ENCODE results near the gene SF3B2.
"Not testable (repeated sequence)": the region's sequence is repeated elsewhere in the genome, so short reads cannot be mapped to it uniquely, and the experiment has no call there.

The SF3B2 gene

DNA sequence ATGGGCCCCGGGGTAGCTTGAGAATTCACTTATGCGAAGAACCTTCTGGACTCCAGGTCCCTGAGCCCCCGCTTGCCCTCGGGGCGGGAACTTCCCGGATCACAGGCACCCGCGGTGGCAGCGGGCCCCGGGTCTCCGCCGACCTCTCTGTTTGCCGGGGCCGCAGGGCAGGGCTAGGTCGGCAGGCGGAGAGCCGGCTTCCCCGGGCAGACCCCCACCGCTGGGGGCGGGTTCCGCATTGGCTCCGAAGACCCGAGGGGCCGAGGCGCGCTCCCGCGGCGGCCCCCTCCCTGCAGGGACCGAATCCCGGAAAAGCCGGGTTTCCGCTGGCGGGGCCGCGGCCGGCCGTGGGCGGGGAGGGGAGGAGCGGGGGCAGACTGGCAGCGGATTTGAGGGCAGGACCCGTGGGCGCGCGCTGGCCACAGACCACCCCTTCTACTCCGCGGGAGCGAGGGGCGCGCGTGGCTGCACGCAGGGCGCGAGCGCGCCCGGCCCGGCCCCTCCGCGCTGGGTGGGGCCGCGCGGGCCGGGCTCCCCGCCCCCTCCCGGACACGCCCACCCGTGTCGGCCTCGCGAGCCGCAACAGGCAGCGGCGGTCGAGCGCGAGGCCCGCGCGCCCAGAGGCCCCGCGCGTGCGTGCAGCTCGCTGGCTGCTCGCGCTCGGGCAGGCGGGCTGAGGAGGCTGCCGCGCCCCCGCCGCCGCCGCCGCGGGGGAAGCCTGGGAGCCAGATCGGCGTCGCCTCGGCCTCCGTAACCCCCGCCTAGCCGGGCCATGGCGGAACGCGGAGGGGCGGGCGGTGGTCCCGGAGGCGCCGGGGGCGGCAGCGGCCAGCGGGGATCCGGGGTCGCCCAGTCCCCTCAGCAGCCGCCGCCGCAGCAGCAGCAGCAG lies 17.8 kb downstream of the SF3B2 start, which contains the start of gene PACS1:
Gene PACS1 (plus strand): TSS at position 558 of the 889 bp plus-strand sequence. CDS start 215 bp downstream, at position 773.
- peak; percentile 87 for TF ChIP-seq POLR2A (IDR thresholded peaks at IDR 0.05; ENCODE audit: low read depth, low read length)
- FAIRE-seq (no peak), DNase-seq (ENCODE audit: insufficient read length, low spot score) (peak; percentile 82)

DNA sequence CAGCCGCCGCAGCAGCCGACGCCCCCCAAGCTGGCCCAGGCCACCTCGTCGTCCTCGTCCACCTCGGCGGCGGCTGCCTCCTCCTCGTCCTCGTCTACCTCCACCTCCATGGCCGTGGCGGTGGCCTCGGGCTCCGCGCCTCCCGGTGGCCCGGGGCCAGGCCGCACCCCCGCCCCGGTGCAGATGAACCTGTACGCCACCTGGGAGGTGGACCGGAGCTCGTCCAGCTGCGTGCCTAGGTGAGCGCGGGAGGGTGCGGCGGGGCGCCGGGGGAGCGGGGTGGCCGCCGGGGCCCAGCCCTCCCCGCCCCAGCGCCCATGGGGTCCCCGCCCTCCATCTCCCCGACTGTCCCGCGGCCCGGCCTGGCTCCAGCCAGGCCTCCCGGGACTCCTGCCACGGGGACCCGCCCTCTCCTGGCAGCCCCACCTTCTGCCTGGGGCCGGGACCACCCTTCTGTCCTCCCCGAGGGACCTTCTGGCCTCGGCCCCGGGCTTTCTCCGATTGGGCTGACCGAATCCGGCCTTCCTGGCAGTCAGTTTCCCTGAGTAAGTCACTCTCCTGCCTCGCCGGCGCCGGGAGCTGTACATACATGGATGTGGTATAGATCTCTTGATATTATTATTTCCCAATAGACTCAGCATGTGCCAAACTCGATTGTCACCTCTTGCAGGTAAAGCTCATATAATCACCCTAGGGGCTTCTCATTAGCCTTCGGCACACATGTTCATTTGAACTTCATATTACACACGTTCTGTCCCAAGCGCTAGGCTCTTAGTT lies 18.6 kb downstream of the SF3B2 start:
- FAIRE-seq (no peak), DNase-seq (ENCODE audit: insufficient read length, low spot score) (no peak)
- no peak for TF ChIP-seq POLR2A (IDR thresholded peaks at IDR 0.05; ENCODE audit: low read depth, low read length)

DNA sequence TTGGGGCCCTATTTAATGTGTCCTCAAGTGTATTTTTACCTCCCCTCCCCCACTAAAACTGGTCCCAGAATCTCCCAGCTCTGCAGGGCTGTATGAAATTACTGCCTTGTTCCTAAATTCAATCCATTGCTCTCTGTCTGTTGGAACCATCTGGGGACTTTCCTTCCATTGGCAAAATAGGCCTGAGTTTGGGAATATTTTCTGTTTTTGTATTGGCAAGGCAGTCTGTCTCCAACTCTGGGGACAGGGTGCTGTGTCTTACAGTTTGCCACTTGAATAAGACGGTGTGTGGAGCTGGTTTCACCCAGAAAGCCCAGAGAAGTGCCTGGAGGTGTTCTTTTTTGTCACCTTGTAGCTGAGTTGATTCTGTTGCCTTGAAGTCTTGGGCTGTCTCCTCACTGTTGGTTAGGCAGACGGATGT lies 19.2 kb downstream of the SF3B2 start:
- no peak for DNase-seq (ENCODE audit: insufficient read length, low spot score)
- no peak for FAIRE-seq
- TF ChIP-seq POLR2A (IDR thresholded peaks at IDR 0.05; ENCODE audit: low read depth, low read length): no peak

DNA sequence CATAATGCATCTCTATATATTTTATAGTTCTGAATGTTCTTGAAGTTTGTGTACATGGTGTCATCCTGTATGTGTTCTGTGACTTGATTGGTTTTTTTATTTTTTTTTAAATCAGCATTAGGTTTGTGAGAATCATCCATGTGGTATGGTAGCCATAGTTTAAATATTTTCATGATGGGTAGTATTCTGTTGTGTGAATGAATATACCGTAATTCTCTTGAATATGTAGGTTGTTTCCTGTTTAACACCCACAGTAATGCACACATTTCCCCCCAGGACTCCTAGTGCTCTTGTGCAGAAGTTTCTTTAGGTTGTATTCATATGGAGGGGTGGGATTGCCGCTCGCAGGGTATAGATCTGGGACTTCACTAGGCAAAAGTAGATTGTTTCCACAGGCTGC lies 19.9 kb downstream of the SF3B2 start:
- DNase-seq (ENCODE audit: insufficient read length, low spot score) (no peak), FAIRE-seq (no peak)
- TF ChIP-seq POLR2A (IDR thresholded peaks at IDR 0.05; ENCODE audit: low read depth, low read length): no peak

DNA sequence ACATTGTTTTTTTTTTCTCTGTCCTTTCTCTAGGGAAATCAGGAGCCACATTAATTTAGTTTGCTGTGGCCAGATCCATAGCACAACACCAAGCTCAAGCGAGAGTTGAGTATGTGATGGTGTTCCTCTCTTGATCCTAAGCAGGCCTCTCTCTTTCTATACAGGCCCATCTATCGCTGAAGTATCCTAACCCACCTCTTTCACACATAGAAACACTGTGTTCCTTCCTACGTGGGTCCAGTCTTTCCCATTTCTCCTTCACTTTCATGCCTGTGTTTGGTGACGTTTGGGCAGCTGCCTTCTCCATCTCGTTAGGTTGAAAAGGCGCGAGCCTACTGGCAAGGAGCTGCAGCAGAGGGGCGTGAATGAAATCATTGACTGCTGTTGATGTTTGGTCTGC lies 20.4 kb downstream of the SF3B2 start:
- no peak for FAIRE-seq

DNA sequence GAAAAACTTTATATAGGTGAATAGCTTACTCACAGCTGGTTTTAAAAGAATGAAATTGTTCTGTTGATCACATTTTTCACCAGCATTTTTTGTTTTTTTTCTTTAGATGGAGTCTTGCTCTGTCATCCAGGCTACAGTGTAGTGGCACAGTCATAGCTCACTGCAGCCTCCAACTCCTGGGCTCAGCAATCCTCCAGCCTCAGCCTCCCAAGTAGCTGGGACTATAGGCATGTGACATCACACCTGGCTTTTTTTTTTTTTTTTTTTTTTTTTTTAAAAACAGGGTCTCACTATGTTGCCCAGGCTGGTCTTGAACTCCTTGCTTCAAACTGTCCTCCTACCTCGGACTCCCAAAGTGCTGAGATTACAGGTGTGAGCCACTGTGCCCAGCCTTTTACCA lies 21.5 kb downstream of the SF3B2 start:
- DNase-seq (ENCODE audit: insufficient read length, low spot score) (no peak), FAIRE-seq (no peak)
- no peak for TF ChIP-seq POLR2A (IDR thresholded peaks at IDR 0.05; ENCODE audit: low read depth, low read length)

More for the DNA sequence above, 20.4 kb downstream of the SF3B2 start:
- TF ChIP-seq POLR2A (IDR thresholded peaks at IDR 0.05; ENCODE audit: low read depth, low read length): no peak
- DNase-seq (ENCODE audit: insufficient read length, low spot score): no peak

DNA sequence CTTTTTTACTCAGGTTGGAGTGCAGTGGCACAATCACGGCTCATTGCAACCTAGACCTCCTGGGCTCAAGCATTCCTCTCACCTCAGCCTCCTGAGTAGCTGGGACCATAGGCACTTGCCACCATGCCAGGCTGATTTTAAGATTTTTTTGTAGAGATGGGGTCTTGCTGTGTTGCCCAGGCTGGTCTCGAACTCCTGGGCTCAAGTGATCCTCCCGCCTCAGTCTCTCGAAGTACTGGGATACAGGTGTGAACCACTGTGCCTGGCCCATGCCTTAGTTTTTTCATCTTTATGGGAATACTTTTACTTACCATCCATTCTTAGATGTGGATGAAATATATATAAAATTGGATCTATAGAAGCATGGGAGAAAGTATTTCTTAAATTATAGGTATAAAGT lies 23.1 kb downstream of the SF3B2 start:
- FAIRE-seq: no peak
- no peak for TF ChIP-seq POLR2A (IDR thresholded peaks at IDR 0.05; ENCODE audit: low read depth, low read length)
- no peak for DNase-seq (ENCODE audit: insufficient read length, low spot score)

DNA sequence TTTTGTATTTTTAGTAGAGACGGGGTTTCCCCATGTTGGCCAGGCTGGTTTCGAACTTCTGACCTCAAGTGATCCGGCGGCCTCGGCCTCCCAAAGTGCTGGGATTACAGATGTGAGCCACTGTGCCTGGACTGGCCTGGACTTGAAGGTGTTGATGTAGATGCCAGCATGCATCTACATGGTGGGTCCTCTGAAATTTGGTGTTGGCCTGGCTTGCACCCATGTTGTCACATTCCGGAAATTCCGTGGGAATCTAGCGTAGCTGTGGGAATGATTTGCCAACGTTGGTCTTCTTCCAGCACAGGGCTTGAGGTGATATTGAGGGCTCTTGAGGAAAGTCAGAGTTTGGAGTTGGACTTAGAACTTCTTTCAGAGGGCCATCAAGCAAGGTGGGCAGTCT lies 24.4 kb downstream of the SF3B2 start:
- TF ChIP-seq POLR2A (IDR thresholded peaks at IDR 0.05; ENCODE audit: low read depth, low read length): no peak
- no peak for DNase-seq (ENCODE audit: insufficient read length, low spot score)
- FAIRE-seq: no peak

DNA sequence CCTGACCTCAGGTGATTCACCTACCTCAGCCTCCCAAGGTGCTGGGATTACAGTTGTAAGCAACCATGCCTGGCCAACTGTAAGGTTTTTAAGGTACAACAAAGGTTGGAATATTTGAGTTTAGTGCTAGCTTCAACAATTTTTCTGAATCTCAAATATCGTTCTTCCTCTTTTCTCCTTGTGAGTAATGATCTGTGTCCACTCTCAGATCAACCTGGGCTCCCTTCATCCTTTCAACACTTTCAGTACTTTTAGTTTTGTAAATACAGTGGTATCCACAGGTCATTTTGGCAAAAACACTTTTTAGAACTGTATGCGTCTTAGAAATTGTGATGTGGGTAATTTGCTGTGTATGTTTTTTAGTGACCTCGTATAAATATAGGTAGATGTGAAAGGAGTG lies 25.8 kb downstream of the SF3B2 start:
- no peak for TF ChIP-seq POLR2A (IDR thresholded peaks at IDR 0.05; ENCODE audit: low read depth, low read length)
- FAIRE-seq (no peak), DNase-seq (ENCODE audit: insufficient read length, low spot score) (no peak)

DNA sequence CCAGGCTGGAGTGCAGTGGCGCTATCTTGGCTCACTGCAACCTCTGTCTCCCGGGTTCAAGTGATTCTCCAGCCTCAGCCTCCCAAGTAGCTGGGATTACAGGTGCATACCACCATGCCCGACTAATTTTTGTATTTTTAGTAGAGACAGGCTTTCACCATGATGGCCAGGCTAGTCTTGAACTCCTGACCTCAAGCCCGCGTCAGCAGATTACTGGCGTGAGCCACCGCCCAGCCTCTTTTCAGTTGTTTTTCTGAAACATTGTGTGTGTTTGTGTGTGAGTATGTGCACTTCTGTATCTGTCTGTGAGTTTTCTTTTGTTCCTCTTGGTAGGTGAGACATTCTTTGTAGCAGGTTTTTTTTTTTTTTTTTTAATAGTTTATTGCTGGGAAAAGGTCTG lies 26.8 kb downstream of the SF3B2 start:
- not testable (repeated sequence) for FAIRE-seq; DNase-seq (ENCODE audit: insufficient read length, low spot score)

DNA sequence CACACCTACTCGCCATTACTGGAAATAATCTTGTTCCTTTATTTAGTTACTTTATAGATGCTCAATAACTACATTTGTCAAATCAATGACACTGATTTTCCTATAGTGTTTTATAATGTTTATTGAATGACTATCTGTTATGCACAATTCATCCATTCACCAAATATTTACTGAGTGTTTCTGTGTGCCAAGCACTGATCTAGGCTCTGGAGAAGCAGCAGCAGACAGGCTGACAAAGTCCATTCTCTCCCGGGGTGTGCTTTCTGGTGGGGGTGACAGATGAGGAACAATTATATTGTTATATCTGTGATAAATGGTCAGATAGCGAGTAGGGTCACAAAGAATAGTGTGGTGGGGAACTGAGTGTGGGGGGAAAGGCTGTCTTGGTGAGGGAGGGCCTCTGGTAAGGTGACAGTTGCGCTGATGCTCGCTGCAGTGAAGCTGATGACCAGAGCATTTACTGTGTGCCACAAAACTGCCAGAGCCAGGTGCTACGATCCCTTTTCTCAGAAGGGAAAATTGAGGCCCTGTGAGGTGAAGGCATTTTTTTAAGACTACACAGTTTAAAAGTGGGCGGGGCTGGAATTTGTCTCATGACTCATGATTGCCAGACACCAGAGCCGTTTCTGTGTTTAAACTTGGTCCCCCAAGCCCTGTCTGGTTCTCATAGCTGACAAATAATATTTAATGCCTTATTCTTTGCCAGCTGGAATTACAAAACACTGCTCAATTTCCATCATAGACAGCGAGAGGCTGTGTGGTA lies 28.1 kb downstream of the SF3B2 start:
- no peak for TF ChIP-seq POLR2A (IDR thresholded peaks at IDR 0.05; ENCODE audit: low read depth, low read length)
- DNase-seq (ENCODE audit: insufficient read length, low spot score) (peak; percentile 53), FAIRE-seq (peak; percentile 11)

DNA sequence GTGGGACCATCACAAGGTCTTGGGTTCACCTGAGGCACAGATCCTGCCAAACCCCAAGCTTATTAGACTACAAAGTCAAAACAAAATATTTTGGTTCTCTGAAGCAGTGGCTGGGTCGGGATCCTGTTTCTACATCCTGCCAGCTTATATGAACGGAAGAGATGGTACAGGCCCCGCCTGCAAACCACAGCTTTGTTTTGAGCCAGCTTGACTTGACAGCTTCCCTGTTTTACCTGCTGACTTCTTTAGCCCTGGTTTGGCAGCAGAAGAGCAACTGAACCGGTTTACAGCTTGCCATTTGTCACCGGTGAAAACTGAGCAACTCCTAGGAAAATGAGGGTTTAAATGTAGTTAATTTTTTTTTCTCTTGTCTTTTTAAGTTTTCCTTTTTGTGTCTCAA lies 29.3 kb downstream of the SF3B2 start:
- no peak for TF ChIP-seq POLR2A (IDR thresholded peaks at IDR 0.05; ENCODE audit: low read depth, low read length)

DNA sequence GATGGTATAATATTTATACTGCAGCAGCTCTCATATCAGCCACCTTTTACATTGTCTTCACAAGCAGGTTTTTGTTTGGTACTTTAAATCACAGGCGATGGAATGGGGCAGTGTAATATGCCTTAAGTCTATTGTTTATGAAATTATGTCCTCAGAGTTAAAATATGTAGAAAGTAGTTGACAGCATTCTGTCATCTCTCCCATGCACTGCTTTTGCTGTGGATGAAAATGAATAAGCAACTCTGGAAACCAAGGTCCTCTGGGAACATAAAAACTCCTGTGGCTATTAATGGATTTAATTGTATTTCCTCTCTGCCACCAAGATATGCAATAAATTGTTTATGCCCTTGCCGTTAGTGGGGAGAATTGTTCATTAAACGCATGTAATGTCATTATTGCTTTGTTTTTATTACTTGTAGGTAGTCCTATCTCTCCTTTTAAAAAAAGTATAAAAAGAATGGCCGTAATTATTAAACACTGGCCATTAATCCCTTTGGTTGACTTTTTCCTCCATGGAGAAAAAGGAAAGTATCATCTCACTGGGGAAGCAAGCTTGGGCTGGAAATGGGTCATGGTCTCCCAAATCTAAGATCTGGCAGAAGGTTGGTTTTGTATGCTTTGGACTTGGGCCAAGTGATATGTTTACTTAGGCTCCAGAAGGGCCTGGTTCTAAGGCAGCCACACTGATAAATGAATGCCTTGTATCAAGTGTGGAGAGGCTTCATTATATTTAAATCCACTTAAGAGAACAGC lies 31.0 kb downstream of the SF3B2 start:
- DNase-seq (ENCODE audit: insufficient read length, low spot score): no peak
- no peak for FAIRE-seq
- TF ChIP-seq POLR2A (IDR thresholded peaks at IDR 0.05; ENCODE audit: low read depth, low read length): no peak

More for the DNA sequence above, 29.3 kb downstream of the SF3B2 start:
- no peak for DNase-seq (ENCODE audit: insufficient read length, low spot score)
- FAIRE-seq: no peak

Data from H54 (cell line).